Measurements from ENCODE around the gene ANKMY2.
"Not testable (repeated sequence)": the region's sequence is repeated elsewhere in the genome, so short reads cannot be mapped to it uniquely, and the experiment has no call there.

DNA sequence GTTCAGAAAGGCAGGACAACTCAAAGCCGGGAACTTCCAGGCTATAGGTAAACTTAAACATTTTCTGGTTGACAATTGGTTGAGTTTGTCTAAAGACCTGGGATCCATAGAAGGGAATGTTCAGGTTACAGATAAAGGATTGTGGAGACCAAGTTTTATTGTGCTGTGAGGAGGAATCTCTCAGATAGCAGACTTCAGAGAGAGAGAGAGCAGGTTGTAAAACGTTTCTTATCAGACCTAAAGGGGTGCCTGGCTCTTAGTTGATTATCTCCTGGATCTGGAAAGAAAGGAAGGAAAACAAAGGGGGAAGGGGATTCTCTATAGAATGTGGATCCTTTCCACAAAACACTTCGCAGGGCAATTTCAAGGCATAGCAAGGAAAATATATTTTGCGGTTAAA lies 50.0 kb downstream of the ANKMY2 start:
- TF ChIP-seq CTCF, POLR2A (IDR thresholded peaks at IDR 0.05): not testable (repeated sequence)
